HEK293 (cell line): Measurements from ENCODE around the gene GPR101.

Experiments
- AEBP2 ChIP-seq: fragments of 450-650 bp; formaldehyde crosslinking; IDR thresholded peaks from 2 replicates; pipeline ENCODE4 v1.5.1; 2016; ENCODE audit warnings: missing biosample characterization, missing genetic modification characterization, borderline replicate concordance
- CTCF ChIP-seq: fragments of 450-650 bp; formaldehyde crosslinking; IDR thresholded peaks from 2 replicates; pipeline ENCODE4 v1.5.1; 2016; ENCODE audit warnings: missing biosample characterization, missing genetic modification characterization
- GLIS1 ChIP-seq: fragments of 450-650 bp; formaldehyde crosslinking; IDR thresholded peaks from 2 replicates; pipeline ENCODE4 v1.5.1; 2016; ENCODE audit warnings: missing biosample characterization, missing genetic modification characterization
- GLIS2 ChIP-seq: fragments of 450-650 bp; formaldehyde crosslinking; IDR thresholded peaks from 2 replicates; pipeline ENCODE4 v1.5.1; 2016; ENCODE audit warnings: missing biosample characterization, missing genetic modification characterization
- KLF1 ChIP-seq: fragments of 450-650 bp; formaldehyde crosslinking; IDR thresholded peaks from 2 replicates; pipeline ENCODE4 v1.5.1; 2016; ENCODE audit warnings: missing biosample characterization, missing genetic modification characterization
- KLF17 ChIP-seq: fragments of 450-650 bp; formaldehyde crosslinking; IDR thresholded peaks from 2 replicates; pipeline ENCODE4 v1.5.1; 2016; ENCODE audit warnings: missing biosample characterization, missing genetic modification characterization
- KLF8 ChIP-seq: fragments of 450-650 bp; formaldehyde crosslinking; IDR thresholded peaks from 2 replicates; pipeline ENCODE4 v1.5.1; 2016; ENCODE audit warnings: missing biosample characterization, missing genetic modification characterization
- MEIS1 ChIP-seq: sonication (generic); formaldehyde crosslinking; IDR thresholded peaks from 2 replicates; pipeline ENCODE4 v1.8.1; 2022; ENCODE audit warnings: missing genetic modification reagents, mild to moderate bottlenecking, borderline replicate concordance
- MZF1 ChIP-seq: fragments of 450-650 bp; formaldehyde crosslinking; IDR thresholded peaks from 2 replicates; pipeline ENCODE4 v1.5.1; 2017; ENCODE audit warnings: missing biosample characterization, missing genetic modification characterization, borderline replicate concordance
- PATZ1 ChIP-seq: fragments of 450-650 bp; formaldehyde crosslinking; IDR thresholded peaks from 2 replicates; pipeline ENCODE4 v1.5.1; 2016; ENCODE audit warnings: missing biosample characterization, missing genetic modification characterization
- SCRT2 ChIP-seq: fragments of 450-650 bp; formaldehyde crosslinking; IDR thresholded peaks from 2 replicates; pipeline ENCODE4 v1.5.1; 2016; ENCODE audit warnings: missing biosample characterization, missing genetic modification characterization
- SP3 ChIP-seq: fragments of 450-650 bp; formaldehyde crosslinking; IDR thresholded peaks from 2 replicates; pipeline ENCODE4 v1.5.1; 2016; ENCODE audit warnings: missing biosample characterization, missing genetic modification characterization
- ZBTB17 ChIP-seq: fragments of 450-650 bp; formaldehyde crosslinking; IDR thresholded peaks from 2 replicates; pipeline ENCODE4 v1.5.1; 2016; ENCODE audit warnings: missing biosample characterization, missing genetic modification characterization
- ZBTB8A ChIP-seq: fragments of 450-650 bp; formaldehyde crosslinking; IDR thresholded peaks from 2 replicates; pipeline ENCODE4 v1.5.1; 2016; ENCODE audit warnings: missing biosample characterization, missing genetic modification characterization
- ZFHX2 ChIP-seq: fragments of 450-650 bp; formaldehyde crosslinking; conservative IDR thresholded peaks from 2 replicates; pipeline ENCODE4 v1.5.1; 2016; ENCODE audit warnings: missing biosample characterization, missing genetic modification characterization
- ZNF274 ChIP-seq, 2 experiments: fragments of 200-500 bp in 1 of 2; fragments of 450-650 bp in 1 of 2; sonication (Bioruptor generic) in 1 of 2; formaldehyde crosslinking in 1 of 2; IDR thresholded peaks; 2 replicates each; pipeline versions ENCODE4 v1.5.1 to v1.6.1; 2014 to 2016; ENCODE audit warnings: borderline replicate concordance in 1 of 2, inconsistent platforms in 1 of 2, low read length in 1 of 2, missing biosample characterization in 1 of 2, missing genetic modification characterization in 1 of 2
- ZNF292 ChIP-seq: fragments of 450-650 bp; formaldehyde crosslinking; IDR thresholded peaks from 2 replicates; pipeline ENCODE4 v1.5.1; 2016; ENCODE audit warnings: low read depth, missing biosample characterization, missing genetic modification characterization, borderline replicate concordance
- ZNF335 ChIP-seq: fragments of 450-650 bp; formaldehyde crosslinking; conservative IDR thresholded peaks from 2 replicates; pipeline ENCODE4 v1.5.1; 2016; ENCODE audit warnings: missing biosample characterization, missing genetic modification characterization
- ZNF341 ChIP-seq: fragments of 450-650 bp; formaldehyde crosslinking; IDR thresholded peaks from 2 replicates; pipeline ENCODE4; 2016; ENCODE audit warnings: low read depth, missing biosample characterization, missing genetic modification characterization
- ZNF391 ChIP-seq: fragments of 450-650 bp; formaldehyde crosslinking; IDR thresholded peaks from 2 replicates; pipeline ENCODE4 v1.5.1; 2016; ENCODE audit warnings: low read depth, missing biosample characterization, missing genetic modification characterization, borderline replicate concordance
- ZNF423 ChIP-seq: fragments of 450-650 bp; formaldehyde crosslinking; IDR thresholded peaks from 2 replicates; pipeline ENCODE4 v1.5.1; 2016; ENCODE audit warnings: missing biosample characterization, missing genetic modification characterization
- ZNF501 ChIP-seq: fragments of 450-650 bp; formaldehyde crosslinking; IDR thresholded peaks from 2 replicates; pipeline ENCODE4 v1.5.1; 2016; ENCODE audit warnings: missing biosample characterization, missing genetic modification characterization
- ZNF513 ChIP-seq: fragments of 450-650 bp; IDR thresholded peaks from 2 replicates; pipeline ENCODE4 v1.5.1; 2018; ENCODE audit warnings: missing biosample characterization, missing genetic modification characterization
- ZNF596 ChIP-seq: fragments of 450-650 bp; IDR thresholded peaks from 2 replicates; pipeline ENCODE4 v1.5.0; 2018; ENCODE audit warnings: missing biosample characterization, mild to moderate bottlenecking, missing genetic modification characterization, moderate library complexity
- ZNF670 ChIP-seq: fragments of 450-650 bp; formaldehyde crosslinking; IDR thresholded peaks from 2 replicates; pipeline ENCODE4 v1.5.1; 2016; ENCODE audit warnings: missing biosample characterization, missing genetic modification characterization, low read depth
- ZNF692 ChIP-seq: fragments of 450-650 bp; formaldehyde crosslinking; IDR thresholded peaks from 2 replicates; pipeline ENCODE4 v1.5.1; 2016; ENCODE audit warnings: missing biosample characterization, missing genetic modification characterization
- ZNF76 ChIP-seq: fragments of 450-650 bp; formaldehyde crosslinking; IDR thresholded peaks from 2 replicates; pipeline ENCODE4; 2016; ENCODE audit warnings: low read depth, missing biosample characterization, missing genetic modification characterization, borderline replicate concordance

GPR101 gene

GRCh38 chrX:137051978-137052642 lies 18.3 kb upstream of the GPR101 start (continued):
- no peak for TF ChIP-seq MZF1 (tag by site-specific recombination)
- TF ChIP-seq AEBP2 (tag by site-specific recombination) = no peak
- TF ChIP-seq GLIS2 (tag by site-specific recombination) = peak; percentile 65
- no peak for TF ChIP-seq SCRT2
- TF ChIP-seq ZNF292 (tag by site-specific recombination) = no peak
- peak; percentile 91 for TF ChIP-seq ZFHX2 (tag by site-specific recombination)
- TF ChIP-seq PATZ1 (tag by site-specific recombination) = peak; percentile 53; the same call in 1 of the 2 replicates
- TF ChIP-seq SP3 = peak; percentile 85
- no peak for TF ChIP-seq ZNF391 (tag by site-specific recombination)
- TF ChIP-seq ZNF341 (tag by site-specific recombination) = peak; percentile 77
- TF ChIP-seq MEIS1 = no peak
- TF ChIP-seq ZNF335 (tag by site-specific recombination) = peak; percentile 95
- 0 out of 2 replicates have a peak, but pooled peaks have one; percentile 39 for TF ChIP-seq ZNF423 (tag by site-specific recombination)
- TF ChIP-seq KLF8 = peak; percentile 47; the same call in 1 of the 2 replicates
- peak; percentile 49; the same call in 1 of the 2 replicates for TF ChIP-seq GLIS1 (tag by site-specific recombination)
- TF ChIP-seq KLF17 (tag by site-specific recombination) = no peak
- peak; percentile 27; the same call in 1 of the 2 replicates for TF ChIP-seq KLF1 (tag by site-specific recombination)
- TF ChIP-seq ZNF670 (tag by site-specific recombination) = no peak
- TF ChIP-seq ZNF76 (tag by site-specific recombination) = no peak
- TF ChIP-seq ZNF692 (tag by site-specific recombination) = no peak
- TF ChIP-seq ZNF596 (tag by site-specific recombination) = no peak
- TF ChIP-seq CTCF (tag by site-specific recombination) = peak; percentile 76
- TF ChIP-seq ZBTB8A = peak; percentile 39; the same call in 1 of the 2 replicates
- no peak for TF ChIP-seq ZNF274 (IDR thresholded peaks at IDR 0.05; ENCODE audit: low read length)
- TF ChIP-seq ZNF274 (tag by site-specific recombination; IDR thresholded peaks at IDR 0.05; ENCODE audit: borderline replicate concordance) = no peak
- no peak for TF ChIP-seq ZBTB17 (tag by site-specific recombination)
- TF ChIP-seq ZNF513 (tag by site-specific recombination) = peak; percentile 52
- no peak for TF ChIP-seq ZNF501 (tag by site-specific recombination)
